Caco-2 (cell line): ENCODE results near the gene ABCC10. TPM values are rescaled to one million over a fixed set of nuclear protein-coding genes. Genes with fewer than 3 reads are reported as not detected.
"Not testable (repeated sequence)": the region's sequence is repeated elsewhere in the genome, so short reads cannot be mapped to it uniquely, and the experiment has no call there.

Source experiments
- BruUV-seq: library from RNA; stranded (reverse); fragments of 400-500 nt; replicated peaks from 2 replicates; lab custom pipeline; 2021; lab: Mats Ljungman, UMichigan
- CTCF ChIA-PET: fragments of 300-600 bp; sonication (Branson Sonifier 250); formaldehyde crosslinking; loops from one replicate; lab custom pipeline; 2022; ENCODE audit warnings: antibody characterized with exemption; lab: Charles Lee
- POLR2A ChIA-PET: fragments of 300-600 bp; sonication (Branson Sonifier 250); formaldehyde crosslinking; loops from one replicate; lab custom pipeline; 2022; ENCODE audit warnings: antibody characterized with exemption; lab: Charles Lee
- DNase-seq, 2 experiments: peaks; one replicate each; pipeline versions ENCODE4 v3.0.0 to v3.0.0-alpha.2; 2020 to 2022
- H3K27me3 ChIP-seq: replicated peaks from 2 replicates; pipeline ENCODE4 v1.6.0; 2011; ENCODE audit warnings: low read length; ENCODE audit not compliant: control insufficient read depth, insufficient read depth
- H3K36me3 ChIP-seq: 2 replicates; pipeline ENCODE4 v1.5.1; 2011; ENCODE audit warnings: low read length; ENCODE audit not compliant: control insufficient read depth, insufficient read depth
- H3K4me1 ChIP-seq: fragments of 250-450 bp; sonication (Bioruptor Pico); 2 replicates; pipeline ENCODE4 v1.5.1; 2020; ENCODE audit warnings: mild to moderate bottlenecking
- H3K4me3 ChIP-seq: 2 replicates; pipeline ENCODE4 v1.5.1; 2011; ENCODE audit warnings: low read depth, mild to moderate bottlenecking, control low read depth, low read length
- H3K9me3 ChIP-seq: fragments of 250-450 bp; sonication (Bioruptor Pico); 2 replicates; pipeline ENCODE4 v1.5.1; 2020; ENCODE audit warnings: mild to moderate bottlenecking, moderate library complexity
- H3K27ac Mint-ChIP-seq: one replicate; pipeline ENCODE4 v1.8.0; 2022; ENCODE audit warnings: mixed read lengths; ENCODE audit not compliant: unreplicated experiment
- H3K27me3 Mint-ChIP-seq: one replicate; pipeline ENCODE4 v1.8.0; 2022; ENCODE audit warnings: mixed read lengths; ENCODE audit not compliant: insufficient read depth, unreplicated experiment
- H3K36me3 Mint-ChIP-seq: one replicate; pipeline ENCODE4 v1.8.0; 2022; ENCODE audit warnings: mild to moderate bottlenecking, mixed read lengths; ENCODE audit not compliant: insufficient read depth, unreplicated experiment
- H3K4me1 Mint-ChIP-seq: one replicate; pipeline ENCODE4 v1.8.0; 2022; ENCODE audit warnings: low read depth, mixed read lengths; ENCODE audit not compliant: unreplicated experiment
- H3K4me3 Mint-ChIP-seq: one replicate; pipeline ENCODE4 v1.8.0; 2022; ENCODE audit warnings: mild to moderate bottlenecking, moderate library complexity, mixed read lengths; ENCODE audit not compliant: unreplicated experiment
- H3K9me3 Mint-ChIP-seq: one replicate; pipeline ENCODE4 v1.8.0; 2022; ENCODE audit warnings: mixed read lengths; ENCODE audit not compliant: unreplicated experiment
- CTCF ChIP-seq, 2 experiments: fragments of 200-600 bp in 1 of 2; IDR thresholded peaks; 1 replicate in 1 of 2; 2 replicates in 1 of 2; pipeline versions ENCODE4 v1.5.1 to v1.8.0; 2011 to 2022; ENCODE audit warnings: antibody characterized with exemption in 1 of 2, control low read depth in 1 of 2, inconsistent platforms in 1 of 2, low read depth in 1 of 2, low read length in 1 of 2, mild to moderate bottlenecking in 1 of 2, moderate library complexity in 1 of 2; ENCODE audit not compliant: insufficient read depth in 1 of 2, severe bottlenecking in 1 of 2, unreplicated experiment in 1 of 2
- intact Hi-C: fragments of 100-400 bp; cut with micrococcal nuclease; formaldehyde crosslinking; loops from one replicate; pipeline ENCODE4 v1.10.0; 2022; ENCODE audit not compliant: unreplicated experiment
- total RNA-seq: library from RNA; stranded (reverse); gene quantifications from 2 replicates; pipeline ENCODE4 v1.2.3, GENCODE V29; 2022

The ABCC10 gene
- total RNA-seq, 1 experiment from 2014 or later: 40.1 TPM

- no peaks in the 10 kb centered on the region for H3K9me3 ChIP-seq
- DNase-seq: no peak
- POLR2A ChIA-PET: interaction anchor here (0.9 to 1.2 kb wide), 2 partner anchors 36 to 86 kb away, joined by 4 to 12 read pairs; partner anchors contain the start of genes ABCC10 and TJAP1
- H3K27me3 ChIP-seq: no peaks in the 10 kb centered on the region
- H3K4me3 Mint-ChIP-seq: no peak overlapping the region
- no peaks in the 10 kb centered on the region for H3K36me3 ChIP-seq
- no peak for TF ChIP-seq CTCF (IDR thresholded peaks at IDR 0.05; ENCODE audit: insufficient read depth in 1 of 2, low read depth in 1 of 2, low read length in 1 of 2, severe bottlenecking in 1 of 2, unreplicated experiment in 1 of 2)
- H3K27me3 Mint-ChIP-seq: no peaks in the 10 kb centered on the region
- H3K4me1 Mint-ChIP-seq: peaks cover 60% of the 10 kb centered on the region
- peak overlapping the region; percentile 72 for H3K27ac Mint-ChIP-seq
- H3K4me3 ChIP-seq: no peak overlapping the region
- intact Hi-C loops: loop anchor here (5.0 kb wide), 1 partner anchor 36 kb away; the partner anchor contains the start of gene ABCC10
- no peaks in the 10 kb centered on the region for H3K9me3 Mint-ChIP-seq
- BruUV-seq: no TSS peak
- peaks cover 50% of the 10 kb centered on the region for H3K4me1 ChIP-seq
- no peaks in the 10 kb centered on the region for H3K36me3 Mint-ChIP-seq
- CTCF ChIA-PET: interaction anchor here (0.6 to 2.1 kb wide), 9 partner anchors 8 to 128 kb away, joined by 3 to 10 read pairs (median 5); partner anchors contain the start of gene ZNF318
These were observed 35.8 kb upstream of the ABCC10 start for GRCh38 chr6:43391440-43392031.

GRCh38 chr6:43393133-43393532 lies 34.2 kb upstream of the ABCC10 start:
- H3K9me3 ChIP-seq, DNase-seq, CTCF ChIA-PET, H3K9me3 Mint-ChIP-seq, H3K27ac Mint-ChIP-seq, POLR2A ChIA-PET, H3K4me3 ChIP-seq, H3K36me3 ChIP-seq, H3K36me3 Mint-ChIP-seq, BruUV-seq, H3K4me3 Mint-ChIP-seq, H3K27me3 ChIP-seq, H3K27me3 Mint-ChIP-seq: not testable (repeated sequence)
- peaks cover 53% of the 10 kb centered on the region for H3K4me1 ChIP-seq
- peaks cover 63% of the 10 kb centered on the region for H3K4me1 Mint-ChIP-seq
- intact Hi-C loops: loop anchor here (5.0 kb wide), 1 partner anchor 34 kb away; the partner anchor contains the start of gene ABCC10

- H3K9me3 ChIP-seq: no peaks in the 10 kb centered on the region
- TF ChIP-seq CTCF (IDR thresholded peaks at IDR 0.05; ENCODE audit: insufficient read depth in 1 of 2, low read depth in 1 of 2, low read length in 1 of 2, severe bottlenecking in 1 of 2, unreplicated experiment in 1 of 2): no peak
- no peak for DNase-seq
- no peaks in the 10 kb centered on the region for H3K27me3 Mint-ChIP-seq
- ChIA-PET POLR2A (no interaction called here), CTCF (interaction anchor here (0.7 kb wide), 1 partner anchor 40 kb away, joined by 5 read pairs; no protein-coding TSS in a partner anchor)
- no peaks in the 10 kb centered on the region for H3K9me3 Mint-ChIP-seq
- intact Hi-C loops: loop anchor here (5.0 kb wide), 1 partner anchor 34 kb away; the partner anchor contains the start of gene ABCC10
- H3K27me3 ChIP-seq: no peaks in the 10 kb centered on the region
- no peak overlapping the region for H3K4me3 ChIP-seq
- BruUV-seq: no TSS peak
- no peak overlapping the region for H3K4me3 Mint-ChIP-seq
- H3K36me3 Mint-ChIP-seq: no peaks in the 10 kb centered on the region
- H3K4me1 ChIP-seq: peaks cover 53% of the 10 kb centered on the region
- no peaks in the 10 kb centered on the region for H3K36me3 ChIP-seq
- H3K4me1 Mint-ChIP-seq: peaks cover 63% of the 10 kb centered on the region
- no peak overlapping the region for H3K27ac Mint-ChIP-seq
These were observed 33.7 kb upstream of the ABCC10 start for GRCh38 chr6:43393602-43394001.
